HG03469 (cell line): ENCODE data around the gene FAM72A.
"Not testable (repeated sequence)": the region's sequence is repeated elsewhere in the genome, so short reads cannot be mapped to it uniquely, and the experiment has no call there.

ENCODE experiments used
- ATAC-seq: cut with Tn5 transposase; IDR thresholded peaks from one replicate; pipeline ENCODE4 v1.9.1; 2021; ENCODE audit warnings: mild to moderate bottlenecking, moderate library complexity, moderate number of reproducible peaks; ENCODE audit not compliant: unreplicated experiment

FAM72A gene

DNA sequence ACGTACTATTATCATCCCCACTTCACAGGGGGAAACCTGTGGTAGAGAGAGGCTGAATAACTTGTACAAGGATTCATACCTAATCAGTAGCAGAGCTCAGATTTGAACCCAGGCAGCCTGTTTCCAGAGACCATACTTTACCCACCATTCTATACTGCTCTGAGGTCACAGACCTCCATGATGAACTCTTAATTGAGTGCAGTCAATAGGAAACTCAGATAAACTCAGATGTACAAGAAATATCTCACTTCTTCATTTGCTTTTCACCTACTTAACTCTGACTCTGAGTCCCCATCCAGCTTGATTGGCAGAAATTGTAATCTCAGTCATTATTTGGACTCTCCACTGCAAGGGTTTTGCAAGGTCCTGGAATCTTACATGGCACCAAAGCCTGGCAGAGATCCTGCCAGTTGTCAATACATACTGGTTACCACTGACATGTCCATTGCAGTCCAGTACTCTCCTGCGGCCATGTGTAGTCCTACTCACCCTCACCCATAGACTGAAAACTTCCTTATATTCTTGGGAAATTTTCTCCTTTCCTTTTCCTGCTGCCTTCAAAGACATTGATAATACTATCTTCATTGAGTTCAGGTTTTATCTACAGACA is 29.4 kb downstream of the FAM72A start:
- ATAC-seq: not testable (repeated sequence)

DNA sequence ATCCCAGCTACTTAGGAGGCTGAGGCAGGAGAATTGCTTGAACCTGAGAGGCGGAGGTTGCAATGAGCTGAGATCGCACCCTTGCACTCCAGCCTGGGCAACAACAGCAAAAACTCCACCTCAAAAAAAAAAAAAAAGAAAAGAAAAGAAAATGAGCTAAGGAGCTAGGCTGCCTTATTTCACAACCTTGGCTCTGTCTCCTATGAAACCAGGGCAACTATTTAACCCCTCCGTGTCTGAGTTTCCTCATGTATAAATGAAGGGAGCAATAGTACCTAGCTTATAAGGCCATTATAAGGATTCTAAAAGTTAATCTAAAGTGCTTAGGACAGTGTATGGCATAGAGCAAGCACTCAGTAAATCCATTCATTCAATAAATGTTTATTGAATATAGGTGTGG is 32.8 kb downstream of the FAM72A start:
- ATAC-seq: not testable (repeated sequence)

DNA sequence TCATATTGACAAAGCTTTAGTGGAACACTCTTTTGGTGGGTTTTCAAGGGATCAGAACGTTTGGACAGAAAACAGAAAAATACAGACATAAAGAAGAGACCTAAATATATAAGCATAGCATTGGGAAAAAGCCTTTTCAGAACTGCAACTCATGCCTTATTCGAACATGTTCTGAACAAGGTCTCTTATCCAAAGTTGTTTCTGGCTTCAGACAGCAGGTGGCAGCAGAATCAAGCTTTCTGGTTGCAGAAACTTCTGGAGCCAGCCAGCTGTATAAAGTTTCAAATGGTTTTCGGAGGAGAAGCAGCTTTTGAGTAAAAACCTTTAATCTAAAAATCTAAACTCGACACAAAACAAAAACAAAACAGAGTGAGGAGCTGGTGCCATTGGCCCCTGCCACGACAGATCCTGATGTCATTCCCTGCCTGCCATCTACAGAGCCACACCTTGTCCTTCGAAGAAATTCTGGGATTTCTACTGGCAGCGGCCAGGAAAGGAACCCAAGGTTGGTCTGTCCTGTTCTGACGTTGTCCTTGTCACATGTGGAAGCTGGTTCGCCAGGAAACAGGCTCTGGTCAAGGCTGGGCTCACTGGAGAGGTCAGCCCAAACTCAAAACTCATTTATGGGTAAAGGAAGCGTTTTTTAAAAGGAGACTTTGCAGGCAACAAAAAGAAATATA is 35.1 kb downstream of the FAM72A start:
- not testable (repeated sequence) for ATAC-seq

DNA sequence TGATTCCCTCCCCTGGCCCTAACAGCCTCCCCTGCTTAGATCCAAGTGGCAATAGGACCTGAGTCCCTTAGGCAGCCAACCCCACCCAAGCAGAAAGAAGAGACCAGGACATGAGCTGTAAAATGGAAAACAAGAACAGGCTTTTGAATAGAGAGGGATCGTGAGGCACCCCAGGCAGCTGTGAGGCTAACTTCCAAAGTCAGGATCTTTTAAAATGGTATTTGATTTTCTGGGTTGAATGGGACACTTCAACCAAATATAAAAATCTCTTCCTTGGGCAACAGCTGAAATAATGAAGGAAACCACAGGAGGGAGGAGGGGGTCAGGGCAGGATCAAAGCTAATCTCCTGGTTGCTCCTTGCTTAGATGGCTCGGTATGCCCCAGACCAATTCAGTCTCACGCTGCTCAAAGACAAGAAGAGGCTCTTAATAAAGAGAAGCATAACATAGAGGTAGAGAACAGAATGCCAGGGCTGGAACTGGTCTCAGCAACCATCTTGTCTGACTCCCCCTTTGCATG is 56.8 kb downstream of the FAM72A start:
- no peak for ATAC-seq

DNA sequence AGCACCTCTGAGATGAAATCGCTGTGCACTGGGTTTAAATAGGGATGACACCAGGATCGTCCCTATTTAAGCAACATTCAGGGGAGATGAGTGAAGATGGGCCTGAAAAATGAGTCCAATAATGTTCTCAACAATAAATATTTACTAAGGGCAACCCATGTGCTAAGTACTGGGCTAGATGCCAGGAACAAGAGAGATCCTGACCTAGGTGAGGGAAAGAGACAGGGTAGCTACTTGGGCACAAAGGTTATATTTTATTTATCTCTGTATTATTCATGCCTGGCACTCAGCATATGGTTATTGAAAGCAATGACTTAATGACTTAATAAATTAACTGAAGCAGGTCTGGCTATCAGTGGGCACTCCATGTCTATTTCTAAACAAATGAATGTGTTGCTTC is 58.0 kb downstream of the FAM72A start:
- ATAC-seq: no peak

DNA sequence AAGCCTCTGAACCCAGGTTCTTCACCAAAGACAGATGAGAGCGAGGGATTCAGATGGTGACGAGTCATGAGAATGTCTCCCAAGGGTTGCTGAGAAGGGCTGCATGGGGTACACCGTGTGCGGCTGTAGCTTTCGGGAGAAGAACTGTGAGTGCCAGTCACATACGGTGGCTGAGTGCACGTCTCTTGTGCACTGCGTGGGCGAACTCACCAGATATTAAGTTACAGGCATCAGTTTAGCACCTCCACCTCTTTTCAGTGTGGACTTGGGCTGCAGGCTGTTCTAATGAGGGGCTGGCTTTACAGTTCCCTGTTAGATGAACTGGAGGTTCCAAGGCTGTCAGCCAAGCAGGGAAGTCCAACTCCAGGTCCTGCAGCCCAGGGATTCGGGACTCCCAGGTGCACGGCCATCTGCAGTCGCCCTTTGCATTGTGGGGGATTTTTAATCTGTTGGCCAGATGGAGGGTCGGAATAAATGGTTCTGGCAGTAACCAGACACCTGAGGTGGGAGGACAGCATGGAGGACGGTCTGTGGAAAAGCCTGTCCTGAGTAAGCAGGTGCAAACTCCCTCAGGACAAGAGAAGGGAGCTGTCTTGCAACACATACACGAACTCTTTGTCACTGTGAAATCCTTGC is 59.0 kb downstream of the FAM72A start:
- ATAC-seq: no peak

DNA sequence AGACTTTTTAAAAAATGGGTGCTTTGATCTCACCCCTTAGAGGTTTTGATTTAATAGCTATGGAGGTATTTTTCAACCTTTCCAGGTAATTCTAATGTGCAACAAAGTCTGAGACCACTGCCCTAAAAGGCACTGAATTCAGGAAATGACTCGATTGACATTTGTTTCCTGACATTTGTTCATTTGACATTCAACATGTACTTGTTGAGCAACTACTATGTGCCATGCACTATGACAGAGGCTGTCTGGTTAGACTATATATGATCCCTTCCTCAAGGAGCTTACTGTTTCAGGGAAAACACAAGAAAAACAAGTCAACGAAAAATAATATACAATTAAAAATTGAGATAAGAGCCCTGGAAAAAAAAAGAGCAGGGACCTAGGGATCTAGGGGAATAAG is 59.9 kb downstream of the FAM72A start:
- no peak for ATAC-seq

DNA sequence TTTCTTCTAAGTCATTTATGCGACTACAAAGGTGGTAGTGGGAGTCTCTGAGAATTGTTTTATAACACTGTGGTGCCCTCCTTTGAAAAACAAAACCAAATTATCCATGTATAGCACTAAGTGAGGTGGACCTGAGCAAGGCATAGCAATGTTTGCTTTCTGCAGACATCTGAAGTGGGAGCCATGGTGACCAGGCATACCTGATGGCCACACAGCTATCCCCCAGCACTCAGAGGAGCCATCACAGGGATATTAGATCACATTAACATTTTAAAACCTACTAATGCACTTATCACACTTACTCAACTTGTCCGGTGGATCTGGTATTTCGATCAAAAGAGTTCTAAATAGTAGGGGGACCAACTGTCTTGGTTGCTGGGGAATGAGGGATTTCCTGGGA is 60.6 kb downstream of the FAM72A start:
- no peak for ATAC-seq

DNA sequence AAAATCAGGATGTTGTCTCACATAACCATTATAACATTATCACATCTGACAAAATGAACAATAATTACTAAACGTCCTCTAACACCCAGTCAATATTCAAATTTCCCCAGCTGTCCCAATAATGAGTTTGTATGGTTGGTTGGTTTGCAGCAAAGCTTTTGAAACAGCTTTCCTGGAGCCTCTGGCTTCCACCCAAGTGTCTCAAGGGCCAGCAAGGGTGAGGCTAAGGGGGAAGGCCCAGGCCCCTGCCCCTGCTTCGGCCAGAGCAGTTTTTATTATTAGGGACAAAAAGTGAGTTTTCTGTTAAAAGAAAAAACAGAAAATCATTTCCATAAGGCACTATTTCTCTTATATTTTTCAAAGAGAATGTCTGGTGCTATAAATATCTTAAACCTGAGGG is 66.4 kb downstream of the FAM72A start:
- ATAC-seq: no peak
